MCF 10A (cell line): ENCODE results near the gene ASB3. TPM values are rescaled to one million over a fixed set of nuclear protein-coding genes. Genes with fewer than 3 reads are reported as not detected.

Experiments
- BruUV-seq: library from RNA; stranded (reverse); fragments of 400-500 nt; replicated peaks from 2 replicates; lab custom pipeline; 2021; lab: Mats Ljungman, UMichigan
- CTCF ChIA-PET: fragments of 300-600 bp; sonication (Branson Sonifier 250); formaldehyde crosslinking; extraction: SDS; loops from one replicate; lab custom pipeline; 2021; ENCODE audit warnings: antibody characterized with exemption, inconsistent platforms; lab: Yijun Ruan, JAX
- POLR2A ChIA-PET: fragments of 300-600, 350-650 bp; sonication (Branson Sonifier 250); formaldehyde crosslinking; extraction: SDS; loops from one replicate; lab custom pipeline; 2020; ENCODE audit warnings: antibody characterized with exemption, inconsistent platforms; lab: Yijun Ruan, JAX
- DNase-seq: peaks from one replicate; pipeline ENCODE4 v3.0.0-alpha.2; 2018; ENCODE audit not compliant: unreplicated experiment
- H3K27ac Mint-ChIP-seq: one replicate; pipeline ENCODE4 v1.8.0; 2022; ENCODE audit warnings: mild to moderate bottlenecking, low read depth, mixed read lengths; ENCODE audit not compliant: unreplicated experiment
- H3K27me3 Mint-ChIP-seq: one replicate; pipeline ENCODE4 v1.8.0; 2022; ENCODE audit warnings: mixed read lengths; ENCODE audit not compliant: insufficient read depth, unreplicated experiment
- H3K36me3 Mint-ChIP-seq: one replicate; pipeline ENCODE4 v1.8.0; 2022; ENCODE audit warnings: mild to moderate bottlenecking, moderate library complexity, mixed read lengths; ENCODE audit not compliant: insufficient read depth, unreplicated experiment
- H3K4me1 Mint-ChIP-seq: one replicate; pipeline ENCODE4 v1.8.0; 2022; ENCODE audit warnings: mixed read lengths; ENCODE audit not compliant: insufficient read depth, unreplicated experiment
- H3K4me3 Mint-ChIP-seq: one replicate; pipeline ENCODE4 v1.8.0; 2022; ENCODE audit warnings: mild to moderate bottlenecking, moderate library complexity, mixed read lengths; ENCODE audit not compliant: unreplicated experiment
- H3K9me3 Mint-ChIP-seq: one replicate; pipeline ENCODE4 v1.8.0; 2022; ENCODE audit warnings: mixed read lengths; ENCODE audit not compliant: unreplicated experiment
- CTCF ChIP-seq: fragments of 200-600 bp; IDR thresholded peaks from one replicate; pipeline ENCODE4 v1.8.0; 2022; ENCODE audit warnings: antibody characterized with exemption, mild to moderate bottlenecking; ENCODE audit not compliant: unreplicated experiment
- intact Hi-C: fragments of 100-400 bp; cut with micrococcal nuclease; formaldehyde crosslinking; loops from 2 replicates; pipeline ENCODE4 v1.14.1; 2022
- total RNA-seq: library from RNA; stranded (reverse); gene quantifications from 2 replicates; pipeline ENCODE4 v1.2.3, GENCODE V29; 2022

ASB3 gene
- total RNA-seq, 1 experiment from 2014 or later = 19.7 TPM

DNA sequence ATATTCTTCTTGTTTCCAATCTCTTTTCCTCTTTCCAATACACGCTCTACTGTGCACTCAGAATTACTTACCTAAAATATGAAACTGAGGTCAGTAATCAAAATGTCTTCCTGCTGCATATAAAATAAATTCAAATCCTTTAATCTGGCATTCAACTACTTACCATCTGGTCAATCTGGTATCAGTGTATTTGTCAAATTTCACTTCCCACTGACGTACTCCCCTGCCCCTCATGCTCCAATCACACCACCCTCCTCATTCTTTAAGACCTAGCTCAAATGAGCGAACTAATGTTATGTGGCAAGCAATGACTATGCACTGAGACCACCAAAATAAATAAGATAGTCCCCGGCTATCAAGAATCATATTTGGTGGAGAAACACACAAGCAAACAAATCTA, 6.7 kb downstream of the ASB3 start:
- POLR2A ChIA-PET = interaction anchor here (0.6 to 2.6 kb wide), 2 partner anchors 12 to 1838 kb away, joined by 4 to 12 read pairs; partner anchors contain the start of genes CHAC2 and PPP4R3B
- no peak for DNase-seq

GRCh38 chr2:53778536-53779162, 8.1 kb downstream of the ASB3 start:
- no peaks in the 10 kb centered on the region for H3K27me3 Mint-ChIP-seq
- no peak for TF ChIP-seq CTCF
- no peak for DNase-seq
- H3K4me3 Mint-ChIP-seq = no peak overlapping the region
- intact Hi-C loops = no loop called here
- H3K36me3 Mint-ChIP-seq = peaks cover 15% of the 10 kb centered on the region
- peaks cover 8% of the 10 kb centered on the region for H3K4me1 Mint-ChIP-seq
- no TSS peak for BruUV-seq
- ChIA-PET POLR2A (interaction anchor here (2.6 to 6.5 kb wide), 3 partner anchors 7 to 11 kb away, joined by 12 to 42 read pairs (median 16); partner anchors contain the start of genes ASB3, CHAC2 and ERLEC1), CTCF (no interaction called here)
- no peaks in the 10 kb centered on the region for H3K9me3 Mint-ChIP-seq
- H3K27ac Mint-ChIP-seq = no peak overlapping the region

More for the DNA sequence above, 6.7 kb downstream of the ASB3 start:
- H3K4me1 Mint-ChIP-seq = peaks cover 19% of the 10 kb centered on the region
- no peak overlapping the region for H3K4me3 Mint-ChIP-seq
- H3K9me3 Mint-ChIP-seq = no peaks in the 10 kb centered on the region
- intact Hi-C loops = no loop called here
- CTCF ChIA-PET = interaction anchor here (0.5 to 1.0 kb wide), 2 partner anchors 11 to 532 kb away, joined by 3 read pairs; no protein-coding TSS in a partner anchor
- no peak overlapping the region for H3K27ac Mint-ChIP-seq
- H3K36me3 Mint-ChIP-seq = peaks cover 7% of the 10 kb centered on the region
- no peaks in the 10 kb centered on the region for H3K27me3 Mint-ChIP-seq
- no peak for TF ChIP-seq CTCF
- BruUV-seq = no TSS peak

- Mint-ChIP-seq H3K27me3 (no peaks in the 10 kb centered on the region), H3K4me1 (peaks cover 8% of the 10 kb centered on the region), H3K9me3 (no peaks in the 10 kb centered on the region), H3K27ac (no peak overlapping the region), H3K4me3 (no peak overlapping the region), H3K36me3 (peaks cover 15% of the 10 kb centered on the region)
- CTCF ChIA-PET = interaction anchor here (0.7 to 1.0 kb wide), 2 partner anchors 67 to 579 kb away, joined by 3 to 7 read pairs; no protein-coding TSS in a partner anchor
- POLR2A ChIA-PET = interaction anchor here (1.0 to 6.5 kb wide), 3 partner anchors 9 to 140 kb away, joined by 4 to 42 read pairs (median 16); partner anchors contain the start of genes ASB3, CHAC2 and ERLEC1
- no peak for DNase-seq
- TF ChIP-seq CTCF = no peak
- no TSS peak for BruUV-seq
- intact Hi-C loops = no loop called here
Observed at GRCh38 chr2:53777134-53777533, 9.6 kb downstream of the ASB3 start.

DNA sequence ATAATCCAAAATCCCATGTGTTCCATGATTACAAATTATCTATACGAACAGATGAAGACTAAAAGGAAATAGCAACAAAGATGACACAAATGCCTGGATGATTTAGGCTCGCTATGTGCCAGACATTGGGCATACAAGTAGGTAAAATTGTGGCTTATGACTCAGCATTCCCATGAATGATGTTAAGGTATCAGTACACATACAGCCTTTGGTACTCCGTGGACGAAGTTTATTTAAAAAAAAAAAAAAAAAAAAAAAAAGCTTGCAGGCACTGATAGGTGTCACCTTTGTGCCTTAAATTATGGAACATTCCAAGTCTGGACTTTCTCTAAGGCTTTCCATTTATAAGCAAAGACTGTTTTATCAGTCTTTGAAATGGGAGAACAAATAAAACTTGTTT, 16.5 kb downstream of the ASB3 start:
- BruUV-seq = no TSS peak

More for the DNA sequence above, 16.5 kb downstream of the ASB3 start:
- intact Hi-C loops = no loop called here
- no peaks in the 10 kb centered on the region for H3K27me3 Mint-ChIP-seq
- no peaks in the 10 kb centered on the region for H3K9me3 Mint-ChIP-seq
- ChIA-PET CTCF (no interaction called here), POLR2A (interaction anchor here (0.6 to 2.5 kb wide), 5 partner anchors 9 to 1255 kb away, joined by 3 to 11 read pairs (median 4); partner anchors contain the start of gene ASB3)
- no peak for TF ChIP-seq CTCF
- H3K27ac Mint-ChIP-seq = peak overlapping the region; percentile 0
- peaks cover 25% of the 10 kb centered on the region for H3K4me1 Mint-ChIP-seq
- DNase-seq = peak; percentile 58
- H3K36me3 Mint-ChIP-seq = peaks cover 8% of the 10 kb centered on the region
- H3K4me3 Mint-ChIP-seq = no peak overlapping the region
